Right lobe of liver (tissue), 6 donors: ENCODE results near the gene SFSWAP. TPM values are rescaled to one million over a fixed set of nuclear protein-coding genes. Genes with fewer than 3 reads are reported as not detected.
A peak's percentile ranks its signal among the peaks of the same experiment; 100 is the strongest.

Experiments
- ATAC-seq, 4 donors: fragments of 200-7000 bp; cut with Tn5 transposase; one replicate each; pipeline ENCODE4 v1.9.1; 2020; ENCODE audit warnings: mild to moderate bottlenecking in 4 of 4, moderate library complexity in 4 of 4
- DNase-seq, 3 donors: peaks; one replicate each; pipeline ENCODE4 v3.0.0-alpha.2; 2020
- H3K27ac ChIP-seq, 3 donors: fragments of 200-600 bp; one replicate each; pipeline ENCODE4 v1.8.0; 2022
- H3K27me3 ChIP-seq, 2 donors: fragments of 200-600 bp; one replicate each; pipeline ENCODE4 v1.8.0; 2022
- H3K36me3 ChIP-seq, 4 donors: fragments of 200-600 bp; sonication (generic) in 1 of 4; one replicate each; pipeline versions ENCODE4 v1.5.1 to v1.8.0; 2017 to 2022; ENCODE audit warnings: control low read depth in 1 of 4
- H3K4me1 ChIP-seq, 4 donors: fragments of 200-600 bp; sonication (generic) in 1 of 4; one replicate each; pipeline versions ENCODE4 v1.5.1 to v1.8.0; 2017 to 2022; ENCODE audit warnings: control low read depth in 1 of 4
- H3K4me3 ChIP-seq, 3 donors: fragments of 200-600 bp; one replicate each; pipeline ENCODE4 v1.8.0; 2022
- H3K9me3 ChIP-seq, 4 donors: fragments of 200-600 bp; sonication (generic) in 1 of 4; one replicate each; pipeline versions ENCODE4 v1.5.1 to v1.8.0; 2017 to 2022; ENCODE audit warnings: control low read depth in 1 of 4
- CTCF ChIP-seq, 4 donors: fragments of 200-600 bp in 3 of 4; fragments of 450-650 bp in 1 of 4; IDR thresholded peaks; one replicate each; pipeline versions ENCODE4 v1.5.1 to v1.8.0; 2016 to 2022; ENCODE audit warnings: antibody characterized with exemption in 4 of 4, mild to moderate bottlenecking in 2 of 4
- POLR2A ChIP-seq: fragments of 450-650 bp; IDR thresholded peaks from one replicate; pipeline ENCODE4 v1.6.1; 2017; ENCODE audit warnings: antibody characterized with exemption, mild to moderate bottlenecking
- WGBS: methylation state at CpG from one replicate; pipeline ENCODE4 v1.1.6; 2018; ENCODE audit warnings: low coverage, low lambda C conversion rate; ENCODE audit not compliant: insufficient coverage; ENCODE audit errors: missing lambda C conversion rate; 5-methylcytosine and 5-hydroxymethylcytosine counted together
- intact Hi-C, 2 donors: fragments of 100-400 bp; cut with DNase I; formaldehyde crosslinking; loops; one replicate each; pipeline versions ENCODE4 v1.11.2 to v1.14.1; 2022
- total RNA-seq, 6 experiments: library from RNA; depleted of rRNA in 2 of 6; stranded (reverse); fragments of >200 nt in 2 of 6; fragmentation: NEBNext Ultra II Directional in 3 of 6; extraction: Animal tissue kit (Norgen Biotek cat#: 25700) in 3 of 6; gene quantifications; one replicate each; pipeline versions ENCODE4 v1.1.0 to v1.2.4, GENCODE V29; 2016 to 2023
- donor health status: DM: no; HTN: yes; CAD: no.
- donor health status: DM: no; HTN: no; CAD: no.
- donor health status: DM: no; HTN: no; CAD: no.
- donor health status: DM: no; HTN: yes; CAD: no.
- donor health status: DM: no; HTN: yes; CAD: no.

The SFSWAP gene
- total RNA-seq, 6 experiments from 2014 or later: 9.8 to 20.2 (median 13.1) TPM

GRCh38 chr12:131840643-131841416 is 129.9 kb downstream of the SFSWAP start:
- intact Hi-C loops: no loop called here
- Histone ChIP-seq H3K27me3 (no peaks in the 10 kb centered on the region), H3K4me1 (no peaks in the 10 kb centered on the region), H3K27ac (no peak overlapping the region), H3K36me3 (no peaks in the 10 kb centered on the region), H3K4me3 (no peak overlapping the region), H3K9me3 (no peaks in the 10 kb centered on the region)
- no peak for ATAC-seq
- no CpG with 5 or more reads among the region's 46 CpGs for WGBS
- TF ChIP-seq POLR2A: no peak
- no peak for TF ChIP-seq CTCF (IDR thresholded peaks at IDR 0.05)
- DNase-seq: peak in 1 of 3 donors; percentile 10

GRCh38 chr12:131841547-131841946 is 130.7 kb downstream of the SFSWAP start:
- no CpG with 5 or more reads among the region's 22 CpGs for WGBS
- no peak overlapping the region for H3K27ac ChIP-seq
- H3K4me3 ChIP-seq: no peak overlapping the region
- DNase-seq (no peak), ATAC-seq (no peak)
- H3K9me3 ChIP-seq: no peaks in the 10 kb centered on the region
- no peaks in the 10 kb centered on the region for H3K27me3 ChIP-seq
- intact Hi-C loops: no loop called here
- H3K36me3 ChIP-seq: no peaks in the 10 kb centered on the region
- H3K4me1 ChIP-seq: no peaks in the 10 kb centered on the region
- no peak for TF ChIP-seq POLR2A

- 69% methylated on average over 2 of the region's 15 CpGs for WGBS
- TF ChIP-seq CTCF (IDR thresholded peaks at IDR 0.05) (no peak), POLR2A (no peak)
- ATAC-seq (no peak), DNase-seq (no peak)
- H3K27me3 ChIP-seq: no peaks in the 10 kb centered on the region
- intact Hi-C loops: no loop called here
- H3K9me3 ChIP-seq: no peaks in the 10 kb centered on the region
- no peaks in the 10 kb centered on the region for H3K4me1 ChIP-seq
- H3K4me3 ChIP-seq: no peak overlapping the region
- no peaks in the 10 kb centered on the region for H3K36me3 ChIP-seq
- H3K27ac ChIP-seq: no peak overlapping the region
Observed at GRCh38 chr12:131842169-131842568, 131.3 kb downstream of the SFSWAP start.

- no peak for ATAC-seq
- no peaks in the 10 kb centered on the region for H3K36me3 ChIP-seq
- no peaks in the 10 kb centered on the region for H3K9me3 ChIP-seq
- TF ChIP-seq CTCF (IDR thresholded peaks at IDR 0.05) (no peak), POLR2A (no peak)
- H3K4me1 ChIP-seq: no peaks in the 10 kb centered on the region
- DNase-seq: no peak
- H3K27ac ChIP-seq: no peak overlapping the region
- WGBS: 90% methylated on average over 2 of the region's 16 CpGs
- no peaks in the 10 kb centered on the region for H3K27me3 ChIP-seq
- intact Hi-C loops: no loop called here
- no peak overlapping the region for H3K4me3 ChIP-seq
Observed at GRCh38 chr12:131843527-131843926, 132.6 kb downstream of the SFSWAP start.

- no peak for TF ChIP-seq POLR2A
- TF ChIP-seq CTCF (IDR thresholded peaks at IDR 0.05): no peak
- H3K4me1 ChIP-seq: no peaks in the 10 kb centered on the region
- WGBS: no CpG with 5 or more reads among the region's 11 CpGs
- no peak for DNase-seq
- H3K27me3 ChIP-seq: no peaks in the 10 kb centered on the region
- no peaks in the 10 kb centered on the region for H3K36me3 ChIP-seq
- intact Hi-C loops: no loop called here
- no peak overlapping the region for H3K4me3 ChIP-seq
- no peak overlapping the region for H3K27ac ChIP-seq
- no peak for ATAC-seq
- H3K9me3 ChIP-seq: no peaks in the 10 kb centered on the region
Observed at GRCh38 chr12:131844140-131844539, 133.2 kb downstream of the SFSWAP start.
